GM23338 (cell line): ENCODE data around the gene IKZF1. TPM values are rescaled to one million over a fixed set of nuclear protein-coding genes. Genes with fewer than 3 reads are reported as not detected.

Source experiments
- EZH2 ChIP-seq: fragments of 200-600 bp; sonication (generic); IDR thresholded peaks from one replicate; pipeline ENCODE4 v1.8.0; 2017; ENCODE audit warnings: antibody characterized with exemption, mild to moderate bottlenecking, low read depth; ENCODE audit not compliant: unreplicated experiment
- EZH2phosphoT487 ChIP-seq: fragments of 200-600 bp; sonication (generic); IDR thresholded peaks from one replicate; pipeline ENCODE4 v1.8.1; 2018; ENCODE audit warnings: antibody characterized with exemption; ENCODE audit not compliant: unreplicated experiment
- JUNB ChIP-seq: IDR thresholded peaks from one replicate; pipeline ENCODE4 v1.6.1; 2016; ENCODE audit warnings: antibody characterized with exemption; ENCODE audit not compliant: unreplicated experiment
- NANOG ChIP-seq: IDR thresholded peaks from 2 replicates; pipeline ENCODE4 v1.6.1; 2016; ENCODE audit warnings: antibody characterized with exemption, borderline replicate concordance
- POLR2AphosphoS5 ChIP-seq: IDR thresholded peaks from 2 replicates; pipeline ENCODE4 v1.6.1; 2016; ENCODE audit warnings: antibody characterized with exemption, low read depth
- REST ChIP-seq: IDR thresholded peaks from one replicate; pipeline ENCODE4 v1.6.1; 2018; ENCODE audit warnings: antibody characterized with exemption; ENCODE audit not compliant: unreplicated experiment
- STAT1 ChIP-seq: IDR thresholded peaks from one replicate; pipeline ENCODE4 v1.6.1; 2016; ENCODE audit warnings: antibody characterized with exemption; ENCODE audit not compliant: unreplicated experiment
- ZNF114 ChIP-seq: fragments of 250-450 bp; sonication (Bioruptor Pico); IDR thresholded peaks from 2 replicates; pipeline ENCODE4 v1.5.0; 2020; ENCODE audit warnings: mild to moderate bottlenecking, moderate library complexity
- ZNF331 ChIP-seq: fragments of 250-450 bp; sonication (Bioruptor Pico); IDR thresholded peaks from 2 replicates; pipeline ENCODE4 v1.5.0; 2020; ENCODE audit warnings: low read depth, mild to moderate bottlenecking, moderate library complexity
- polyA plus RNA-seq: library from polyadenylated mRNA; unstranded; fragments of >200 nt; fragmentation: Nextera tagmentation; extraction: Ambion mirVana; gene quantifications from 2 replicates; pipeline ENCODE4 v1.2.1, GENCODE V29; 2016
- total RNA-seq: library from RNA; depleted of rRNA; stranded (reverse); fragments of >200 nt; shearing (Covaris generic); gene quantifications from 2 replicates; pipeline ENCODE4 v1.2.3, GENCODE V29; 2014
- TF ChIP-seq, protein P1 (sequence below): fragments of 250-450 bp; sonication (Bioruptor Pico); IDR thresholded peaks from 2 replicates; pipeline ENCODE4 v1.5.0; 2020; ENCODE audit warnings: mild to moderate bottlenecking, moderate library complexity
- TF ChIP-seq, protein P2 (sequence below): IDR thresholded peaks from 2 replicates; pipeline ENCODE4 v1.6.1; 2016; ENCODE audit warnings: antibody characterized with exemption

Gene IKZF1
- total and polyA plus RNA-seq, 2 experiments from 2014 or later = 0.57 to 1.8 TPM

DNA sequence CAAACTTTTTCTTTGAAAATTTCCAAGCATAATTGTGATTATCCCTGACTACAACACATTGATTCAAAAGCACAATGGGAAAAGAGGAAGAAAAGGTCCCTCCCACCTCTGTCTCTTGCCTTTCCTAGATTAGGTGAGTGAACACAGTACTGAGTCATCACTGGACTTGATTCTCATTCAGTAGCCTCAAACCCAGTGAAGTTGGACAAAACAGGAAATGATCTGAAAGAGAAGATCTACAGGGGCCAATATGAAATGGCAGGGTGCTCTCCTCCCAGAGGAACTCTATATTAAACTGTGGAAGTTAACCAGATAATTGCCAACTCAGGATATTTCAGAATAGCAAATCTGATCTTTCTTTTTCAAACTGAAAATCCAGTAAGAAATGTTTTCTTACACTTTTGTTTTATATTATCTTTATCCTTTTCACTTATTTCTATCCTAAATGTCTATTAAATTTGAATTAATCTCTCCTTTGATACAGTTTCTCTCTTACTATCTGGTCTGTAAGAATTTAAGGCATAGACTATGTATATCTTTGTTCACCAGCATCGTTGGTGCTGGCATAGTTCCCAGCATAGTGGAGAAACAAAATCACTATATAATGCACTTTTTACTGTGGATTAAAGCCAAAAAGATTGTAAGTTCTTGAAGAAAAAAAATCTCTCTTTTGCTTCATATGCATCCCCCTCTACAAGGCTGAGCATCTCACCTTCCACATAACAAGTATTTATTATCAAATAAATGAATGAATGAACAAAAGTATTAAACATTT lies 41.4 kb upstream of the IKZF1 start (continued):
- TF ChIP-seq, protein P1, sequence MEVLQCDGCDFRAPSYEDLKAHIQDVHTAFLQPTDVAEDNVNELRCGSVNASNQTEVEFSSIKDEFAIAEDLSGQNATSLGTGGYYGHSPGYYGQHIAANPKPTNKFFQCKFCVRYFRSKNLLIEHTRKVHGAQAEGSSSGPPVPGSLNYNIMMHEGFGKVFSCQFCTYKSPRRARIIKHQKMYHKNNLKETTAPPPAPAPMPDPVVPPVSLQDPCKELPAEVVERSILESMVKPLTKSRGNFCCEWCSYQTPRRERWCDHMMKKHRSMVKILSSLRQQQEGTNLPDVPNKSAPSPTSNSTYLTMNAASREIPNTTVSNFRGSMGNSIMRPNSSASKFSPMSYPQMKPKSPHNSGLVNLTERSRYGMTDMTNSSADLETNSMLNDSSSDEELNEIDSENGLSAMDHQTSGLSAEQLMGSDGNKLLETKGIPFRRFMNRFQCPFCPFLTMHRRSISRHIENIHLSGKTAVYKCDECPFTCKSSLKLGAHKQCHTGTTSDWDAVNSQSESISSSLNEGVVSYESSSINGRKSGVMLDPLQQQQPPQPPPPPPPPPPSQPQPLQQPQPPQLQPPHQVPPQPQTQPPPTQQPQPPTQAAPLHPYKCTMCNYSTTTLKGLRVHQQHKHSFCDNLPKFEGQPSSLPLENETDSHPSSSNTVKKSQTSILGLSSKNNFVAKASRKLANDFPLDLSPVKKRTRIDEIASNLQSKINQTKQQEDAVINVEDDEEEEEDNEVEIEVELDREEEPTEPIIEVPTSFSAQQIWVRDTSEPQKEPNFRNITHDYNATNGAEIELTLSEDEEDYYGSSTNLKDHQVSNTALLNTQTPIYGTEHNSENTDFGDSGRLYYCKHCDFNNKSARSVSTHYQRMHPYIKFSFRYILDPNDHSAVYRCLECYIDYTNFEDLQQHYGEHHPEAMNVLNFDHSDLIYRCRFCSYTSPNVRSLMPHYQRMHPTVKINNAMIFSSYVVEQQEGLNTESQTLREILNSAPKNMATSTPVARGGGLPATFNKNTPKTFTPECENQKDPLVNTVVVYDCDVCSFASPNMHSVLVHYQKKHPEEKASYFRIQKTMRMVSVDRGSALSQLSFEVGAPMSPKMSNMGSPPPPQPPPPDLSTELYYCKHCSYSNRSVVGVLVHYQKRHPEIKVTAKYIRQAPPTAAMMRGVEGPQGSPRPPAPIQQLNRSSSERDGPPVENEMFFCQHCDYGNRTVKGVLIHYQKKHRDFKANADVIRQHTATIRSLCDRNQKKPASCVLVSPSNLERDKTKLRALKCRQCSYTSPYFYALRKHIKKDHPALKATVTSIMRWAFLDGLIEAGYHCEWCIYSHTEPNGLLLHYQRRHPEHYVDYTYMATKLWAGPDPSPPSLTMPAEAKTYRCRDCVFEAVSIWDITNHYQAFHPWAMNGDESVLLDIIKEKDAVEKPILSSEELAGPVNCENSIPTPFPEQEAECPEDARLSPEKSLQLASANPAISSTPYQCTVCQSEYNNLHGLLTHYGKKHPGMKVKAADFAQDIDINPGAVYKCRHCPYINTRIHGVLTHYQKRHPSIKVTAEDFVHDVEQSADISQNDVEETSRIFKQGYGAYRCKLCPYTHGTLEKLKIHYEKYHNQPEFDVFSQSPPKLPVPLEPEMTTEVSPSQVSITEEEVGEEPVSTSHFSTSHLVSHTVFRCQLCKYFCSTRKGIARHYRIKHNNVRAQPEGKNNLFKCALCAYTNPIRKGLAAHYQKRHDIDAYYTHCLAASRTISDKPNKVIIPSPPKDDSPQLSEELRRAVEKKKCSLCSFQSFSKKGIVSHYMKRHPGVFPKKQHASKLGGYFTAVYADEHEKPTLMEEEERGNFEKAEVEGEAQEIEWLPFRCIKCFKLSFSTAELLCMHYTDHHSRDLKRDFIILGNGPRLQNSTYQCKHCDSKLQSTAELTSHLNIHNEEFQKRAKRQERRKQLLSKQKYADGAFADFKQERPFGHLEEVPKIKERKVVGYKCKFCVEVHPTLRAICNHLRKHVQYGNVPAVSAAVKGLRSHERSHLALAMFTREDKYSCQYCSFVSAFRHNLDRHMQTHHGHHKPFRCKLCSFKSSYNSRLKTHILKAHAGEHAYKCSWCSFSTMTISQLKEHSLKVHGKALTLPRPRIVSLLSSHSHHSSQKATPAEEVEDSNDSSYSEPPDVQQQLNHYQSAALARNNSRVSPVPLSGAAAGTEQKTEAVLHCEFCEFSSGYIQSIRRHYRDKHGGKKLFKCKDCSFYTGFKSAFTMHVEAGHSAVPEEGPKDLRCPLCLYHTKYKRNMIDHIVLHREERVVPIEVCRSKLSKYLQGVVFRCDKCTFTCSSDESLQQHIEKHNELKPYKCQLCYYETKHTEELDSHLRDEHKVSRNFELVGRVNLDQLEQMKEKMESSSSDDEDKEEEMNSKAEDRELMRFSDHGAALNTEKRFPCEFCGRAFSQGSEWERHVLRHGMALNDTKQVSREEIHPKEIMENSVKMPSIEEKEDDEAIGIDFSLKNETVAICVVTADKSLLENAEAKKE (CRISPR knock-in tag) = no peak
- TF ChIP-seq ZNF114 (CRISPR knock-in tag) (no peak), EZH2phosphoT487 (no peak), NANOG (no peak), STAT1 (no peak), EZH2 (no peak), ZNF331 (CRISPR knock-in tag) (no peak), REST (no peak), POLR2AphosphoS5 (no peak), JUNB (no peak)
- TF ChIP-seq, protein P2, sequence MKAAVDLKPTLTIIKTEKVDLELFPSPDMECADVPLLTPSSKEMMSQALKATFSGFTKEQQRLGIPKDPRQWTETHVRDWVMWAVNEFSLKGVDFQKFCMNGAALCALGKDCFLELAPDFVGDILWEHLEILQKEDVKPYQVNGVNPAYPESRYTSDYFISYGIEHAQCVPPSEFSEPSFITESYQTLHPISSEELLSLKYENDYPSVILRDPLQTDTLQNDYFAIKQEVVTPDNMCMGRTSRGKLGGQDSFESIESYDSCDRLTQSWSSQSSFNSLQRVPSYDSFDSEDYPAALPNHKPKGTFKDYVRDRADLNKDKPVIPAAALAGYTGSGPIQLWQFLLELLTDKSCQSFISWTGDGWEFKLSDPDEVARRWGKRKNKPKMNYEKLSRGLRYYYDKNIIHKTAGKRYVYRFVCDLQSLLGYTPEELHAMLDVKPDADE = no peak
